GM19397 (cell line): ENCODE measurements around the gene RHBDL1.
A peak's percentile ranks its signal among the peaks of the same experiment; 100 is the strongest.
"Not testable (repeated sequence)": the region's sequence is repeated elsewhere in the genome, so short reads cannot be mapped to it uniquely, and the experiment has no call there.

Source experiments
- ATAC-seq: cut with Tn5 transposase; IDR thresholded peaks from one replicate; pipeline ENCODE4 v1.9.1; 2021; ENCODE audit warnings: mild to moderate bottlenecking, moderate library complexity; ENCODE audit not compliant: unreplicated experiment

Gene RHBDL1

GRCh38 chr16:704047-704446, 28.6 kb downstream of the RHBDL1 start:
- ATAC-seq: no peak

DNA sequence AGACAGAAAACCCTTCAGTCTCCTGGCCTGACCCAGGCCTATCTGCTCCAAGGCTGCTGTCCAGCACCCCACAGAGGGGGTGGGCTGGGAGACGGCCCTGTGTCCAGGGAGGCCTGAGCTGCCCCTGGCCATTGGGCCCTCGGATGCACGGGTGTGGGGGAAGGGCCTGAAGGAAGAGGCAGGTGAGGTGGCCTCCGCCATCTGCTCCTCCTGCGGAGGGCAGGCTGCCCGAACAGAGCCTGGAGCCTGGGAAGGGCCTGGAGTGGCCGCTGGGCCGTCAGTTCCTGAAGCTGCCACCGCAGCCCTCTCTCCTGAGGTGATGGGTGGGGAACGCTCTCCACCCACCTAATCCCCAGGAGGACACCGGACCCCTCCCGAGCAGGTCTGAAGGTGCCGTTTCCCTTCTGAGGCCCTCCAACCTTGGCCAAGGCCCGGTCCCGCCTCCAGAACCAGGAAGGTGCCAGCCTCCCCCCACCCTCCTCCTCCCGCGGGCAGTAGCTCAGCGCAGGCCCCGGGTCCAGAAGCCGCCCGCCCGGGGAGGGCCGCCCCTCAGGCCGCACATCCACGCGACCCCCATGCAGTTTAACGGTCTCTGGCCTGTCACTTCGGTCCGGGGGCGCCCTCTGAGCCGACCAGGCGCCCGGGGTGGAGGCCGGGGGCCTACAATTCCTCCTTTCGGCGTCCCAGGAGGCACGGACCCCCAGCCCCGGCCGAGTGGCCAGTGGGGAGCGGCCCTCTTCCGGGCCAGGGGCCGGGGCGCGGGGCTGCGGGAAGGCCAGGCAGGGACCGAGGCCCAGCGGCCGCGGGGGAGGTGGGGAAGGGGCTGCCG, 29.3 kb downstream of the RHBDL1 start:
- ATAC-seq: no peak

- ATAC-seq: no peak
These were observed 30.1 kb downstream of the RHBDL1 start, which contains the start of gene FBXL16 for GRCh38 chr16:705431-706188. Gene FBXL16 (minus strand): TSS chr16:705801. CDS start chr16:697405, 8,396 bp downstream.

GRCh38 chr16:706189-707061, 31.0 kb downstream of the RHBDL1 start:
- ATAC-seq: no peak

GRCh38 chr16:707062-707538, 31.6 kb downstream of the RHBDL1 start:
- no peak for ATAC-seq

- ATAC-seq: no peak
These were observed 32.5 kb downstream of the RHBDL1 start for GRCh38 chr16:708019-708418.

- ATAC-seq: no peak
These were observed 33.5 kb downstream of the RHBDL1 start for GRCh38 chr16:708959-709358.

DNA sequence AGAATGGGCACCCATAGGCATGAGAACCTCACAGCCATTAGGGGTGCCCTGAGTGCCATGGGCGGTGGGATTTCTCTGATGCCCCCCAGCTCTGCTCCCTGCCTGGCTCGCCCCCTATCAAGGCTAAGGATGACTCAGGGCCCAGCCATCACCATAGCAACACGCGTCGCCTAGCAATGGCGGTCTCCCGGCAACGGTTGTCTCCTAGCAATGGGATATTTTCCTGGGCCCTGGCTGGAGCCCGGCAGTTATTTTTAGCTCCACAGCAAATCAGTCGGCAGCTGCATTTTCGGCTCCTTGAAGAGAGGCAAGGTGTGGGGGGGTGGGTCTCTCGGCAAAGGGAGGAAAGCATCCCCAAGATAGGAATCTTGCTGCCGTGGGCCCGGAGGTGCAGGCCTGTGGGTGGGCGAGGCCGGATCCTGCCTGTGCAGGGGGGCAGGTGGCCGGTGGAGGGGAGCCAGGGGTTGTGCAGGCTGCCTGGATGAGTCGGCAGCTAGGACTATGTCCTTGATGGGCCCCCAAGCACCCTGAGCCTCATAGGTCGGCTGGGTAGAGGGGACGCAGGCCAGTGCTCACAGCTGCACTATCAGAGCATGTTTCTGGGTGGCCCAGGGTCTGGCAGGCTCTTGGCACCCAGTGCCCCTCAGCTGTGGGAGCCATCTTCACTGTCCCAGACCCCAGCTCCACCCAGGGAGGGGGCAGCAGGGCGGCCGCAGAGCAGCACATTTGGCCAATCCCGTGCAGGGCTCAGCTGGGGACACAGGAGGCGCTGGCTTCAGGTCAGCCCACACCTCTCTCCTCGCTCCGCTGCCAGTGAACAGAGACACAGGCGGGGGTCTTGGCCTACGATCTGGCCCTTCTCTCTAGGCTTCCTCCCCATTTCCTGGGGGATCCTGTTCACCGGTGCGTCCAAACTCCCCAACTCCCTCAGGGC, 34.4 kb downstream of the RHBDL1 start:
- no peak for ATAC-seq

DNA sequence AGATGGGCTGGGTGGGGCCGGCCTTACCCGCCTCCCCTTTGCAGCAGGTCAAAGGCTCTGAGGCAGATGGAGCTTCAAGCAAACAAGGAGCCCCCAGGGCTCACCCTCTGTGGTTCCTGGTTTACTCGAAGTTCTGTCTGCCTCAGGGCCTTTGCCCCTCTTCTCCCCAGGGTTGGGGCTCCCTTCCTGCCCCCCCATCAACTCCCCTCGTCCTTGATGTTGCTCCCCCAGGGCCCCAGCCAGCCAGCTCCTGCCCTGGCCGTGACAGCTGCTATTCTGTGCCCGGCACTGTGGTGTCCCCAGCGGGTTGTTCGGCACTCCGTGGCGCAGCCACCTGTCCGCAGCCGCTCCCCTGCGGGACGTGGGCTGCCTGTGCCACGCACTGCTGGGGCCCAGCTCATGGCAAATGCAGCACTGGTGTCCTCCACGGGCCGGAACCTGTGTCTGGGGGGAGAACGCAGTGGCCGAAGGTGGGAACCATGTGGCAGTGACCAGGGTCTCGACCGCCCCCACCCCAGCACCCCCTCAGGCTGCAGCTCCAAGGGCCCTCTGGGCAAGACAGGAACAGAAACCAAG, 35.1 kb downstream of the RHBDL1 start:
- no peak for ATAC-seq

DNA sequence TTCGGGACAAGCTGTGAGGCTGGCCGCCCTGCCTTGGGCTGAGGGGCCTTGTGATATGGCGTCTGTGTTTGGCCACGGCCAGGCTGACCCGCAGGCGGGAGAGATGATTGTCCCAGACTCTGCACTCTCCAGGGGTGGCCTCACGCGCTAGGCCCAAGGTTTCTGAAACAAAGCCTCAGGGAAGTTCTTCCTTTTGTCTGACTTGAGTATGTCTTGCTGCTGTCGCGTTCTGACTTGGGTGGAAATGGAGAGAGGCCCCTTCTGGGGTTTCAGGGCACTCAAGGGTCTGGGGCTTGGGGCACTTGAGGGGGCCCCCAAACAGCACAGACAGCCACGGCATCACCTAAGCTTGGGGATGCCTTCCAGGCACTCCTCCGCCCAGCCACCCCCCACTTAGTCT, 35.6 kb downstream of the RHBDL1 start:
- ATAC-seq: no peak

- ATAC-seq: no peak
These were observed 36.3 kb downstream of the RHBDL1 start for GRCh38 chr16:711548-712320.

- ATAC-seq: not testable (repeated sequence)
These were observed 37.3 kb downstream of the RHBDL1 start for GRCh38 chr16:712740-713250.

DNA sequence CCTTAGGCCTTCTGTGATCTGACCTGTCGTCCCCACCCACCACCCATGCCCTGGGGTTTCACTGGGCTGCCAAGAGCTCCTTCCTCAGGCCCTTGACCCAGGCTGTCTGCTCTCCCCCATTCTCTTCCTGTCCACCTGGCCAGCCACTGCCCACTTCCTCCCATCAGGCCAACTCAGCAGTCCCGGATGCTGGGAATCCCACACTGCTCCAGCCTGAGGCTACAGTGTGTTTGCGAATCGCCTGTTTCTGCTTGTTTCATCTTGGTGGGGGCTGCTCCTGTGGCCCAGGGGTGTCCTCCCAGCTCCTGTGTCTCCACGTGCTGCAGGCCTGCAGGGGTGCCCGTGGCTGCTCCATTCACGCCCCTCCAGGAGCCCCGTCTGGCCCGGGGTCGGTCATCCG, 38.6 kb downstream of the RHBDL1 start:
- ATAC-seq: no peak

- ATAC-seq: peak; percentile 71
These were observed 39.3 kb downstream of the RHBDL1 start, which contains the start of gene METRN for GRCh38 chr16:714558-715476. Gene METRN (plus strand): TSS chr16:715118. CDS start chr16:715290, 172 bp downstream.

DNA sequence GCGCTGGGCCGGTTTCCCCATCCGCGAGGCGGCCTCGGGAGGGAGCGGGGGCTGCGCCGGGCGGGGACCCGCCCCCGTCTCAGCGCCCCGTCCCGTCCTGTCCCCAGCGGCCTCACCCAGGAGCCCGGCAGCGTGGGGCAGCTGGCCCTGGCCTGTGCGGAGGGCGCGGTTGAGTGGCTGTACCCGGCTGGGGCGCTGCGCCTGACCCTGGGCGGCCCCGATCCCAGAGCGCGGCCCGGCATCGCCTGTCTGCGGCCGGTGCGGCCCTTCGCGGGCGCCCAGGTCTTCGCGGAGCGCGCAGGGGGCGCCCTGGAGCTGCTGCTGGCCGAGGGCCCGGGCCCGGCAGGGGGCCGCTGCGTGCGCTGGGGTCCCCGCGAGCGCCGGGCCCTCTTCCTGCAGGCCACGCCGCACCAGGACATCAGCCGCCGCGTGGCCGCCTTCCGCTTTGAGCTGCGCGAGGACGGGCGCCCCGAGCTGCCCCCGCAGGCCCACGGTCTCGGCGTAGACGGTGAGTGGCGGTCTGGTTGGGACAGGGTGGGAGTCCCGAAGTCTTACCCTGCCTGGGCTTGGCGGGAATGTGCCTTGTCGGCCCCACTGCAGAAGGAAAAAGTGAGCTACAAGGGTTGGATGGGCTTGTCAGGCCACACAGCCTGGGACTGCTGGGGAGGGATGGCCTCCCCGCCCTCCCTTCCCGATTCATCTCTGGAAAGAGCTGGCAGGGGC, 40.2 kb downstream of the RHBDL1 start:
- peak; percentile 26 for ATAC-seq

GRCh38 chr16:716200-716568, 40.7 kb downstream of the RHBDL1 start:
- ATAC-seq: no peak
